Liver (tissue), 3 donors: ENCODE results near the gene KRTAP2-2.

Experiments
- ATF3 ChIP-seq: IDR thresholded peaks from 2 replicates; pipeline ENCODE4 v1.6.1; 2016; ENCODE audit warnings: antibody characterized with exemption
- CTCF ChIP-seq: fragments of 150-350 bp; IDR thresholded peaks from 2 replicates; pipeline ENCODE4 v1.5.1; 2017; ENCODE audit warnings: improper control_type of control experiment, low read depth, low read length; ENCODE audit not compliant: missing input control
- EGR1 ChIP-seq, 2 donors: IDR thresholded peaks; 2 replicates each; pipeline ENCODE4 v1.6.1; 2016 to 2018; ENCODE audit warnings: antibody characterized with exemption in 2 of 2, low read depth in 2 of 2
- FOXA1 ChIP-seq: IDR thresholded peaks from 2 replicates; pipeline ENCODE4 v1.6.1; 2016; ENCODE audit warnings: antibody characterized with exemption
- RAD21 ChIP-seq, 2 donors: IDR thresholded peaks; 2 replicates each; pipeline ENCODE4 v1.6.1; 2016; ENCODE audit warnings: antibody characterized with exemption in 2 of 2, mild to moderate bottlenecking in 2 of 2
- REST ChIP-seq: IDR thresholded peaks from 2 replicates; pipeline ENCODE4 v1.6.1; 2016; ENCODE audit warnings: antibody characterized with exemption, mild to moderate bottlenecking
- YY1 ChIP-seq: IDR thresholded peaks from 2 replicates; pipeline ENCODE4 v1.6.1; 2016; ENCODE audit warnings: antibody characterized with exemption, mild to moderate bottlenecking
- donor health status: healthy.
- donor health status: healthy.

GRCh38 chr17:41024697-41025096, 30.3 kb downstream of the KRTAP2-2 start:
- TF ChIP-seq CTCF (no peak), REST (no peak), EGR1 (IDR thresholded peaks at IDR 0.05; ENCODE audit: low read depth in 2 of 2) (no peak), ATF3 (no peak), FOXA1 (no peak), RAD21 (IDR thresholded peaks at IDR 0.05) (no peak), YY1 (no peak)
